Endothelial cell of umbilical vein (primary cell): ENCODE results near the gene LCE6A. TPM values are rescaled to one million over a fixed set of nuclear protein-coding genes. Genes with fewer than 3 reads are reported as not detected.

Experiments
- BruUV-seq: library from RNA; stranded (reverse); fragments of 400-500 nt; replicated peaks from 2 replicates; lab custom pipeline; 2021; lab: Mats Ljungman, UMichigan
- CTCF ChIA-PET: fragments of 300-600, 350-600 bp; sonication (Branson Sonifier 250); formaldehyde crosslinking; loops from one replicate; lab custom pipeline; 2021; ENCODE audit warnings: antibody characterized with exemption, inconsistent platforms; lab: Charles Lee
- POLR2A ChIA-PET: fragments of 300-600, 350-600 bp; sonication (Branson Sonifier 250); formaldehyde crosslinking; loops from one replicate; lab custom pipeline; 2021; ENCODE audit warnings: antibody characterized with exemption, inconsistent platforms; lab: Charles Lee
- DNase-seq: peaks from one replicate; pipeline ENCODE4 v3.0.0-alpha.2; 2011; ENCODE audit warnings: low read depth, low spot score
- FAIRE-seq: peaks from 2 replicates; lab custom pipeline; 2011; peaks lifted over from hg19 to GRCh38; lab: Jason Lieb, UNC
- H2AFZ ChIP-seq: 2 replicates; pipeline ENCODE4 v1.6.0; 2012; ENCODE audit warnings: low read depth, low read length, control low read depth, inconsistent platforms
- H3K27ac ChIP-seq: 2 replicates; pipeline ENCODE4 v1.5.1; 2011; ENCODE audit warnings: low read depth, mild to moderate bottlenecking, control low read depth, low read length, moderate library complexity; ENCODE audit not compliant: insufficient read depth
- H3K27me3 ChIP-seq, 2 experiments: 2 replicates each; pipeline versions ENCODE4 v1.6.0 to v1.6.1; 2011; ENCODE audit warnings: low read length in 2 of 2, mixed read lengths in 1 of 2; ENCODE audit not compliant: control insufficient read depth in 2 of 2, insufficient read depth in 2 of 2
- H3K36me3 ChIP-seq, 2 experiments: 2 replicates in 1 of 2; 3 replicates in 1 of 2; pipeline ENCODE4 v1.5.1; 2011; ENCODE audit warnings: low read length in 2 of 2, mild to moderate bottlenecking in 1 of 2, moderate library complexity in 1 of 2; ENCODE audit not compliant: control insufficient read depth in 2 of 2, insufficient read depth in 2 of 2; ENCODE audit errors: extremely low read depth in 1 of 2
- H3K4me1 ChIP-seq: 3 replicates; pipeline ENCODE4 v1.5.1; 2011; ENCODE audit warnings: mild to moderate bottlenecking, low read length; ENCODE audit not compliant: control insufficient read depth, insufficient read depth; ENCODE audit errors: extremely low read depth
- H3K4me2 ChIP-seq: 2 replicates; pipeline ENCODE4 v1.6.1; 2011; ENCODE audit warnings: low read length, control low read depth, mixed read lengths; ENCODE audit not compliant: insufficient read depth
- H3K4me3 ChIP-seq, 3 experiments: fragments of 200-600 bp in 1 of 3; sonication (generic), shearing (Covaris generic) in 1 of 3; replicated peaks in 1 of 3; 2 replicates each; pipeline ENCODE4 v1.5.1; 2011 to 2016; ENCODE audit warnings: control low read depth in 3 of 3, low read length in 3 of 3, mild to moderate bottlenecking in 2 of 3, inconsistent platforms in 1 of 3, low read depth in 1 of 3, moderate library complexity in 1 of 3; ENCODE audit not compliant: insufficient read depth in 1 of 3
- H3K79me2 ChIP-seq: 2 replicates; pipeline ENCODE4 v1.6.0; 2012; ENCODE audit warnings: low read length, inconsistent platforms; ENCODE audit not compliant: control insufficient read depth, insufficient read depth
- H3K9ac ChIP-seq: replicated peaks from 2 replicates; pipeline ENCODE3; 2011; ENCODE audit warnings: low read length, control low read depth; ENCODE audit not compliant: insufficient read depth; ENCODE audit errors: extremely low read depth
- H3K9me1 ChIP-seq: replicated peaks from 3 replicates; pipeline ENCODE4 v1.6.0; 2011; ENCODE audit warnings: mild to moderate bottlenecking, low read length; ENCODE audit not compliant: control insufficient read depth, insufficient read depth; ENCODE audit errors: extremely low read depth
- H3K9me3 ChIP-seq: replicated peaks from 2 replicates; pipeline ENCODE4 v1.5.1; 2012; ENCODE audit warnings: low read length, inconsistent platforms; ENCODE audit not compliant: control insufficient read depth, insufficient read depth
- H4K20me1 ChIP-seq: replicated peaks from 2 replicates; pipeline ENCODE3; 2011; ENCODE audit warnings: mild to moderate bottlenecking, low read length; ENCODE audit not compliant: control insufficient read depth, insufficient read depth; ENCODE audit errors: extremely low read depth
- EZH2 ChIP-seq: IDR thresholded peaks from 2 replicates; pipeline ENCODE4 v1.6.1; 2012; ENCODE audit warnings: borderline replicate concordance, low read depth, mild to moderate bottlenecking, moderate library complexity, low read length, inconsistent platforms; ENCODE audit not compliant: severe bottlenecking
- FOS ChIP-seq: IDR thresholded peaks from 2 replicates; pipeline ENCODE4 v1.6.1; 2011; ENCODE audit warnings: mild to moderate bottlenecking, low read length, moderate library complexity, borderline replicate concordance; ENCODE audit not compliant: insufficient read depth
- GATA2 ChIP-seq: IDR thresholded peaks from 2 replicates; pipeline ENCODE4 v1.7.0; 2011; ENCODE audit warnings: low read depth, mild to moderate bottlenecking, moderate library complexity, mixed read lengths, low read length; ENCODE audit not compliant: insufficient read length, insufficient read depth
- JUN ChIP-seq: IDR thresholded peaks from 2 replicates; pipeline ENCODE4 v1.6.1; 2011; ENCODE audit warnings: borderline replicate concordance, low read depth; ENCODE audit not compliant: insufficient read length, insufficient read depth
- MAX ChIP-seq: IDR thresholded peaks from 2 replicates; pipeline ENCODE4 v1.6.1; 2011; ENCODE audit not compliant: insufficient read depth, insufficient read length
- MYC ChIP-seq: IDR thresholded peaks from one replicate; pipeline ENCODE4 v1.6.1; 2011; ENCODE audit warnings: mild to moderate bottlenecking, low read depth, low read length
- POLR2A ChIP-seq: IDR thresholded peaks from 2 replicates; pipeline ENCODE4 v1.6.1; 2012; ENCODE audit warnings: low read depth, mild to moderate bottlenecking, control low read depth, low read length
- POLR2AphosphoS5 ChIP-seq: IDR thresholded peaks from 2 replicates; pipeline ENCODE4 v1.6.1; 2012; ENCODE audit warnings: low read depth, mild to moderate bottlenecking, control low read depth, low read length, moderate library complexity; ENCODE audit not compliant: insufficient read depth
- dilution Hi-C: fragments of 300-500 bp; cut with MboI; formaldehyde crosslinking; loops from one replicate; pipeline ENCODE4 v1.15.0; 2019; ENCODE audit warnings: low sequenced_read_pairs; ENCODE audit not compliant: extremely low pct_ligation_motif_present
- intact Hi-C: fragments of 100-400 bp; cut with micrococcal nuclease; formaldehyde crosslinking; loops from one replicate; pipeline ENCODE4 v1.10.0; 2022
- polyA plus RNA-seq, 4 experiments: library from polyadenylated mRNA; depleted of rRNA in 3 of 4; stranded (reverse) in 3 of 4; unstranded in 1 of 4; fragments of >200 nt; gene quantifications; 2 replicates each; pipeline versions ENCODE4 v1.2.1 to v1.2.3, GENCODE V29; 2011 to 2012; ENCODE audit warnings: missing spikeins in 1 of 4
- total RNA-seq: library from RNA; stranded (reverse); gene quantifications from 2 replicates; pipeline ENCODE4 v1.2.3, GENCODE V29; 2021
- TF ChIP-seq, protein P1 (sequence below), 2 donors: IDR thresholded peaks; 1 replicate in 1 of 2; 2 replicates in 1 of 2; pipeline ENCODE4 v1.5.1; 2011; ENCODE audit warnings: low read length in 2 of 2, mild to moderate bottlenecking in 2 of 2, moderate library complexity in 2 of 2, control low read depth in 1 of 2, inconsistent platforms in 1 of 2, low read depth in 1 of 2; ENCODE audit not compliant: insufficient read depth in 1 of 2; ENCODE audit errors: extremely low read depth in 1 of 2

Gene LCE6A
- total and polyA plus RNA-seq, 2 donors (not counting 3 experiments of a cell fraction or from before 2014, with no cell fraction given) = not detected

DNA sequence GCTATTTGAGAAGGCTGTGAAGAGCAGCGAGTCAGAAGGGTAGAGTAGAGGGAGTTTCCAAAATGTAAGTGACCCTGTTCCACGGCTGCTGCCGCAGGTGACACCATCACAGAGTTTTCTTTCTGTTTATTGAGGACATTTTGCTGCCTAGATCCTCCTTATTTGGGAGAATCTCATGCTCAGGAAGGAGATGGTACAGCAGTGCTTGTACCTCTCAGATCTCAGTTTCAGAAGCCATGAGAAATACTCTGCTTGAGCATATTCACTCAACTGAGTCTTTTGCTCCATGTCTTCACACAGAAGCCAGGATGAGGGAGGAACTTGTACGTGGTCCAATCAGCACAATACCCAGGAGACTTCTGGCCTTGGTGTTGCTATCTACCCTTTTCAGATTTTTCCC, 18.7 kb downstream of the LCE6A start:
- no TSS peak for BruUV-seq
- DNase-seq (no peak), FAIRE-seq (no peak)
- intact Hi-C loops = no loop called here
- no peaks in the 10 kb centered on the region for H3K79me2 ChIP-seq
- H3K9ac ChIP-seq = no peak overlapping the region
- no peak overlapping the region for H2AFZ ChIP-seq
- TF ChIP-seq POLR2AphosphoS5 (no peak), MAX (no peak), MYC (no peak), JUN (no peak), POLR2A (no peak), GATA2 (no peak), EZH2 (no peak), FOS (no peak)
- TF ChIP-seq, protein P1, sequence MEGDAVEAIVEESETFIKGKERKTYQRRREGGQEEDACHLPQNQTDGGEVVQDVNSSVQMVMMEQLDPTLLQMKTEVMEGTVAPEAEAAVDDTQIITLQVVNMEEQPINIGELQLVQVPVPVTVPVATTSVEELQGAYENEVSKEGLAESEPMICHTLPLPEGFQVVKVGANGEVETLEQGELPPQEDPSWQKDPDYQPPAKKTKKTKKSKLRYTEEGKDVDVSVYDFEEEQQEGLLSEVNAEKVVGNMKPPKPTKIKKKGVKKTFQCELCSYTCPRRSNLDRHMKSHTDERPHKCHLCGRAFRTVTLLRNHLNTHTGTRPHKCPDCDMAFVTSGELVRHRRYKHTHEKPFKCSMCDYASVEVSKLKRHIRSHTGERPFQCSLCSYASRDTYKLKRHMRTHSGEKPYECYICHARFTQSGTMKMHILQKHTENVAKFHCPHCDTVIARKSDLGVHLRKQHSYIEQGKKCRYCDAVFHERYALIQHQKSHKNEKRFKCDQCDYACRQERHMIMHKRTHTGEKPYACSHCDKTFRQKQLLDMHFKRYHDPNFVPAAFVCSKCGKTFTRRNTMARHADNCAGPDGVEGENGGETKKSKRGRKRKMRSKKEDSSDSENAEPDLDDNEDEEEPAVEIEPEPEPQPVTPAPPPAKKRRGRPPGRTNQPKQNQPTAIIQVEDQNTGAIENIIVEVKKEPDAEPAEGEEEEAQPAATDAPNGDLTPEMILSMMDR (IDR thresholded peaks at IDR 0.05; ENCODE audit: extremely low read depth in 1 of 2, insufficient read depth in 1 of 2, low read depth in 1 of 2, low read length in 2 of 2) = no peak
- no peak overlapping the region for H3K4me3 ChIP-seq
- H3K4me1 ChIP-seq = no peaks in the 10 kb centered on the region
- H3K36me3 ChIP-seq = no peaks in the 10 kb centered on the region
- no peak overlapping the region for H3K4me2 ChIP-seq
- CTCF ChIA-PET = no interaction called here
- H3K27ac ChIP-seq = no peak overlapping the region
- dilution Hi-C loops = no loop called here
- H3K9me3 ChIP-seq = no peaks in the 10 kb centered on the region
- POLR2A ChIA-PET = no interaction called here
- H3K27me3 ChIP-seq = no peaks in the 10 kb centered on the region
- no peaks in the 10 kb centered on the region for H3K9me1 ChIP-seq
- no peaks in the 10 kb centered on the region for H4K20me1 ChIP-seq
